K562 (cell line): Measurements from ENCODE around the gene KRTAP13-1. TPM values are rescaled to one million over a fixed set of nuclear protein-coding genes. Genes with fewer than 3 reads are reported as not detected.

Experiments used
- ATAC-seq: fragments of 200-7000 bp; cut with Tn5 transposase; 3 replicates; pipeline ENCODE4 v1.9.1; 2020; ENCODE audit warnings: moderate library complexity
- BruUV-seq: library from RNA; stranded (reverse); fragments of 400-500 nt; replicated peaks from 2 replicates; lab custom pipeline; 2021; lab: Mats Ljungman, UMichigan
- CTCF ChIA-PET: fragments of 300-600 bp; formaldehyde crosslinking; extraction: SDS; loops from one replicate; lab custom pipeline; 2021; ENCODE audit warnings: low intra/inter-chr PET ratio; lab: Yijun Ruan, JAX
- POLR2A ChIA-PET: fragments of 300-600, 350-650 bp; sonication (Branson Sonifier 250); formaldehyde crosslinking; extraction: SDS; loops from one replicate; lab custom pipeline; 2021; ENCODE audit warnings: antibody characterized with exemption, inconsistent platforms; lab: Yijun Ruan, JAX
- DNase-seq, 4 experiments: peaks; one replicate each; pipeline versions ENCODE4 v3.0.0 to v3.0.0-alpha.2; 2011 to 2018; ENCODE audit warnings: low spot score in 3 of 4, mixed read lengths in 3 of 4; ENCODE audit errors: extremely low read depth in 1 of 4
- FAIRE-seq: peaks from 2 replicates; lab custom pipeline; 2011; peaks lifted over from hg19 to GRCh38; lab: Jason Lieb, UNC
- H2AFZ ChIP-seq: 2 replicates; pipeline ENCODE4 v1.6.0; 2011; ENCODE audit warnings: low read depth, low read length, control low read depth, inconsistent platforms
- H3K27ac ChIP-seq: fragments of 200-600 bp; 3 replicates; pipeline ENCODE4 v1.8.0; 2011; ENCODE audit warnings: low read depth, mild to moderate bottlenecking, control low read depth, inconsistent platforms, low read length, moderate library complexity, mixed read lengths; ENCODE audit errors: extremely low read depth
- H3K27me3 ChIP-seq, 2 experiments: fragments of 300-600 bp in 1 of 2; 2 replicates in 1 of 2; 3 replicates in 1 of 2; pipeline versions ENCODE4 v1.6.0 to v1.8.0; 2011; ENCODE audit warnings: inconsistent platforms in 2 of 2, low read length in 2 of 2, mild to moderate bottlenecking in 1 of 2, mixed read lengths in 1 of 2, moderate library complexity in 1 of 2; ENCODE audit not compliant: control insufficient read depth in 2 of 2, insufficient read depth in 2 of 2
- H3K36me3 ChIP-seq: fragments of 300-600 bp; 3 replicates; pipeline ENCODE4 v1.8.0; 2011; ENCODE audit warnings: mild to moderate bottlenecking, low read length, inconsistent platforms; ENCODE audit not compliant: control insufficient read depth, insufficient read depth
- H3K4me1 ChIP-seq, 2 experiments: fragments of 200-600 bp in 1 of 2; replicated peaks in 1 of 2; 2 replicates in 1 of 2; 3 replicates in 1 of 2; pipeline versions ENCODE4 v1.5.1 to v1.8.0; 2011; ENCODE audit warnings: inconsistent platforms in 2 of 2, low read length in 2 of 2, mild to moderate bottlenecking in 1 of 2, mixed read lengths in 1 of 2, moderate library complexity in 1 of 2; ENCODE audit not compliant: control insufficient read depth in 2 of 2, insufficient read depth in 2 of 2
- H3K4me2 ChIP-seq: 2 replicates; pipeline ENCODE4 v1.6.1; 2011; ENCODE audit warnings: low read length, control low read depth, inconsistent platforms, mixed read lengths; ENCODE audit not compliant: insufficient read depth
- H3K4me3 ChIP-seq: fragments of 200-600 bp; sonication (generic), shearing (Covaris generic); 2 replicates; pipeline ENCODE4 v1.5.1; 2016; ENCODE audit warnings: control low read depth, inconsistent platforms
- H3K79me2 ChIP-seq: fragments of 200-600 bp; 3 replicates; pipeline ENCODE4 v1.8.0; 2011; ENCODE audit warnings: low read length, inconsistent platforms; ENCODE audit not compliant: control insufficient read depth, insufficient read depth
- H3K9ac ChIP-seq, 2 experiments: 2 replicates each; pipeline versions ENCODE4 v1.6.0 to v1.6.1; 2011; ENCODE audit warnings: low read depth in 2 of 2, low read length in 2 of 2, control low read depth in 1 of 2, inconsistent platforms in 1 of 2, mild to moderate bottlenecking in 1 of 2, mixed read lengths in 1 of 2; ENCODE audit not compliant: insufficient read depth in 1 of 2
- H3K9me1 ChIP-seq: one replicate; pipeline ENCODE4 v1.6.0; 2011; ENCODE audit warnings: inconsistent platforms, mild to moderate bottlenecking, low read length, moderate library complexity; ENCODE audit not compliant: control insufficient read depth, insufficient read depth
- H3K9me3 ChIP-seq: replicated peaks from 2 replicates; pipeline ENCODE4 v1.5.1; 2011; ENCODE audit warnings: low read depth, low read length, inconsistent platforms; ENCODE audit not compliant: control insufficient read depth, insufficient read depth
- H4K20me1 ChIP-seq: replicated peaks from 2 replicates; pipeline ENCODE4 v1.6.1; 2011; ENCODE audit warnings: low read length, inconsistent platforms, mixed read lengths; ENCODE audit not compliant: control insufficient read depth, insufficient read depth
- HOXB6 ChIP-seq: fragments of 250-450 bp; sonication (Bioruptor Pico); IDR thresholded peaks from 2 replicates; pipeline ENCODE4 v1.5.1; 2022; ENCODE audit warnings: mild to moderate bottlenecking, borderline replicate concordance
- MTA3 ChIP-seq: fragments of 450-650 bp; formaldehyde crosslinking; IDR thresholded peaks from 2 replicates; pipeline ENCODE4 v1.6.1; 2017; ENCODE audit warnings: mild to moderate bottlenecking, borderline replicate concordance
- MXI1 ChIP-seq: IDR thresholded peaks from 2 replicates; pipeline ENCODE4 v1.6.1; 2011; ENCODE audit warnings: low read depth, mild to moderate bottlenecking, improper control_type of control experiment, low read length
- PHTF2 ChIP-seq: fragments of 250-450 bp; sonication (Bioruptor Pico); IDR thresholded peaks from 2 replicates; pipeline ENCODE4 v1.5.0; 2021; ENCODE audit warnings: mild to moderate bottlenecking
- PYGO2 ChIP-seq: fragments of 450-650 bp; IDR thresholded peaks from 2 replicates; pipeline ENCODE4 v1.6.1; 2016; ENCODE audit warnings: mild to moderate bottlenecking, missing genetic modification characterization, moderate library complexity, missing compliant biosample characterization
- RBM14 ChIP-seq: fragments of 200-400 bp; formaldehyde crosslinking; IDR thresholded peaks from 2 replicates; pipeline ENCODE4 v1.6.1; 2018; ENCODE audit warnings: low read depth, mild to moderate bottlenecking, low read length, moderate library complexity, borderline replicate concordance; ENCODE audit not compliant: insufficient read depth
- SMAD2 ChIP-seq: fragments of 150-350 bp; IDR thresholded peaks from 2 replicates; pipeline ENCODE4 v1.6.1; 2014; ENCODE audit warnings: low read depth, mild to moderate bottlenecking, low read length
- SMARCB1 ChIP-seq: IDR thresholded peaks from 2 replicates; pipeline ENCODE4 v1.6.1; 2011; ENCODE audit warnings: improper control_type of control experiment, low read depth; ENCODE audit not compliant: insufficient read length
- TCF7L2 ChIP-seq: fragments of 150-350 bp; IDR thresholded peaks from 2 replicates; pipeline ENCODE4 v1.6.1; 2016; ENCODE audit warnings: low read depth, mild to moderate bottlenecking, low read length, moderate library complexity
- ZNF431 ChIP-seq: sonication (generic); formaldehyde crosslinking; IDR thresholded peaks from 2 replicates; pipeline ENCODE4 v1.8.0; 2022; ENCODE audit warnings: mild to moderate bottlenecking, missing genetic modification reagents
- ZNF445 ChIP-seq: fragments of 250-450 bp; sonication (Bioruptor Pico); IDR thresholded peaks from 2 replicates; pipeline ENCODE4 v1.4.0; 2020; ENCODE audit warnings: low read depth, mild to moderate bottlenecking, moderate library complexity
- ZNF668 ChIP-seq: fragments of 250-450 bp; sonication (Bioruptor Pico); IDR thresholded peaks from 2 replicates; pipeline ENCODE4 v1.8.0; 2022; ENCODE audit warnings: mild to moderate bottlenecking, inconsistent platforms
- WGBS: fragments of 100-300 bp; shearing (Covaris generic); methylation state at CpG from one replicate; pipeline ENCODE4 v1.1.6; 2016; ENCODE audit warnings: low coverage, mixed read lengths; ENCODE audit not compliant: insufficient coverage; ENCODE audit errors: missing lambda C conversion rate; 5-methylcytosine and 5-hydroxymethylcytosine counted together
- in situ Hi-C: fragments of 300-500 bp; cut with MboI; formaldehyde crosslinking; loops from 4 replicates; pipeline ENCODE4 v1.15.0; 2018; ENCODE audit warnings: inconsistent platforms, mixed read lengths
- intact Hi-C: fragments of 100-400 bp; cut with micrococcal nuclease; formaldehyde crosslinking; loops from 2 replicates; pipeline ENCODE4 v1.14.2; 2022
- polyA plus RNA-seq, 8 experiments: library from polyadenylated mRNA; depleted of rRNA in 4 of 8; stranded (reverse) in 5 of 8; unstranded in 3 of 8; fragments of >200 nt; fragmentation: Nextera tagmentation in 2 of 8; fragmentation: Illumina TruSeq in 1 of 8; extraction: Ambion mirVana in 2 of 8; extraction: Trizol in 1 of 8; gene quantifications; 2 replicates each; pipeline versions ENCODE4 v1.2.1 to v1.2.3, GENCODE V29; 2011 to 2014; ENCODE audit warnings: inconsistent platforms in 1 of 8, missing spikeins in 1 of 8
- total RNA-seq, 7 experiments: library from RNA; depleted of rRNA in 6 of 7; stranded (reverse); fragments of >200 nt in 6 of 7; fragmentation: Illumina TruSeq in 2 of 7; extraction: Trizol in 2 of 7; gene quantifications; 2 replicates each; pipeline versions ENCODE4 v1.2.1 to v1.2.3, GENCODE V29; 2011 to 2021; ENCODE audit warnings: low replicate concordance in 1 of 7
- TF ChIP-seq, protein P1 (sequence below): sonication (generic); formaldehyde crosslinking; IDR thresholded peaks from 2 replicates; pipeline ENCODE4 v1.8.0; 2022; ENCODE audit warnings: mild to moderate bottlenecking, missing genetic modification reagents, borderline replicate concordance
- TF ChIP-seq, protein P2 (sequence below): sonication (generic); formaldehyde crosslinking; IDR thresholded peaks from 2 replicates; pipeline ENCODE4 v1.8.0; 2022; ENCODE audit warnings: missing genetic modification reagents, mild to moderate bottlenecking, borderline replicate concordance
- TF ChIP-seq, protein P3 (sequence below): sonication (generic); formaldehyde crosslinking; IDR thresholded peaks from 2 replicates; pipeline ENCODE4 v1.8.0; 2022; ENCODE audit warnings: mild to moderate bottlenecking, missing genetic modification reagents
- TF ChIP-seq, protein P4 (sequence below): fragments of 450-650 bp; conservative IDR thresholded peaks from 2 replicates; pipeline ENCODE4 v1.6.1; 2016; ENCODE audit warnings: missing genetic modification characterization, low read depth, mild to moderate bottlenecking, missing compliant biosample characterization, moderate library complexity

Gene KRTAP13-1
- total and polyA plus RNA-seq, 9 of the 15 experiments (the other 6 are each of a cell fraction or from before 2014, with no cell fraction given): not detected

DNA sequence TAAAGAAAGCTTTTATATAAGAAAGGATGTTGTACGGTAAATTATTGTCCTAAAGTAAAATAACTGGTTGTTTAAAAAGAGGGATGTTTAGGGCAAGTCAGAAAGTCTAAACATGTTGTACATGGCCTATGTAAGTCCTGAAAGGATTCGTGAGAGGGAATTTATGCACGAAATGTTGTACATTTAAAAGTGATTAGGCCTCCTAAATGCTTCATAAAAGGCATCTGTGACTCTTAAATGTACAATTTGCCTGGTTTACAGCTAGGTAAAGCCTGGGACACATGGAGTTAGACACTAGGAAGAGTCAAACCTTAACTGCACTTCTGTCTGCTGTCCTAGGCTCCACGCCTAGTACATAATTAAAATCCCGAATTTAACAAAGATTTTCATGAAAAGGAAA lies 20.2 kb downstream of the KRTAP13-1 start (continued):
- TF ChIP-seq MXI1: no peak
- TF ChIP-seq TCF7L2: no peak
- TF ChIP-seq SMAD2: no peak
- TF ChIP-seq, protein P1, sequence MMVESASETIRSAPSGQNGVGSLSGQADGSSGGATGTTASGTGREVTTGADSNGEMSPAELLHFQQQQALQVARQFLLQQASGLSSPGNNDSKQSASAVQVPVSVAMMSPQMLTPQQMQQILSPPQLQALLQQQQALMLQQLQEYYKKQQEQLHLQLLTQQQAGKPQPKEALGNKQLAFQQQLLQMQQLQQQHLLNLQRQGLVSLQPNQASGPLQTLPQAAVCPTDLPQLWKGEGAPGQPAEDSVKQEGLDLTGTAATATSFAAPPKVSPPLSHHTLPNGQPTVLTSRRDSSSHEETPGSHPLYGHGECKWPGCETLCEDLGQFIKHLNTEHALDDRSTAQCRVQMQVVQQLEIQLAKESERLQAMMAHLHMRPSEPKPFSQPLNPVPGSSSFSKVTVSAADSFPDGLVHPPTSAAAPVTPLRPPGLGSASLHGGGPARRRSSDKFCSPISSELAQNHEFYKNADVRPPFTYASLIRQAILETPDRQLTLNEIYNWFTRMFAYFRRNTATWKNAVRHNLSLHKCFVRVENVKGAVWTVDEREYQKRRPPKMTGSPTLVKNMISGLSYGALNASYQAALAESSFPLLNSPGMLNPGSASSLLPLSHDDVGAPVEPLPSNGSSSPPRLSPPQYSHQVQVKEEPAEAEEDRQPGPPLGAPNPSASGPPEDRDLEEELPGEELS (CRISPR knock-in tag): no peak
- TF ChIP-seq ZNF668: no peak
- TF ChIP-seq, all 486 proteins: peak for 0

DNA sequence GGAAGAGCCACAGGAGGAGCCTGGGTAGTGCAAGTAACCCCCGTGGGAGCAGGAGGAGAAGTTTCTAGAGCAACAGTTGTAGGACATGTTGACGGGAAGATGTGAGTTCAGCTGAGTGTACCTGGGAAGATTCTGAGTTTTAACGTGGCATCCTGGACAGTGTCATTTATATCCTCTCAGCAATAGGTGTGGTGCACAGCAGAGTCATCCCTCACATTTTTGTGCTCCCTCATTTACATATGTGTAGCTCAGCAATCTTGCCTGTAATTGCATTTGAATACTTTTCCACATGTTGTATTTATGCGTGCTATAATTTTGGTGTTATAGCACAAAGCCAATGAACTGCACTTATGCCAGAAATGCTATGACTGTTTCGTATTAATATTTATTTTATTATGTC lies 30.0 kb downstream of the KRTAP13-1 start, which contains the start of gene KRTAP13-3:
KRTAP13-3 (minus strand) TSS at position 101 of the 400 bp plus-strand sequence; CDS start at position 87, 14 bp downstream.
- H3K27me3 ChIP-seq: no peaks in the 10 kb centered on the region
- no peak within 1 kb of the TSS for H3K4me3 ChIP-seq
- ChIA-PET POLR2A (no interaction called here), CTCF (no interaction called here)
- H3K9ac ChIP-seq: no peak within 1 kb of the TSS
- H3K9me3 ChIP-seq: no peaks in the 10 kb centered on the region
- no peak within 1 kb of the TSS for H2AFZ ChIP-seq
- intact Hi-C loops (no loop called here), in situ Hi-C loops (no loop called here)
- no peaks in the 10 kb centered on the region for H3K79me2 ChIP-seq
- no peak for FAIRE-seq
- no peak for DNase-seq
- no peak within 1 kb of the TSS for H3K4me2 ChIP-seq
- H3K4me1 ChIP-seq: no peaks in the 10 kb centered on the region
- no peaks in the 10 kb centered on the region for H3K9me1 ChIP-seq
- H3K36me3 ChIP-seq: no peaks in the 10 kb centered on the region
- TF ChIP-seq SMARCB1 (no peak), MTA3 (no peak), RBM14 (no peak), HOXB6 (CRISPR knock-in tag) (no peak), PYGO2 (tag) (no peak), ZNF431 (CRISPR knock-in tag) (no peak), PHTF2 (CRISPR knock-in tag) (no peak), ZNF445 (CRISPR knock-in tag) (no peak)
- TF ChIP-seq, protein P2, sequence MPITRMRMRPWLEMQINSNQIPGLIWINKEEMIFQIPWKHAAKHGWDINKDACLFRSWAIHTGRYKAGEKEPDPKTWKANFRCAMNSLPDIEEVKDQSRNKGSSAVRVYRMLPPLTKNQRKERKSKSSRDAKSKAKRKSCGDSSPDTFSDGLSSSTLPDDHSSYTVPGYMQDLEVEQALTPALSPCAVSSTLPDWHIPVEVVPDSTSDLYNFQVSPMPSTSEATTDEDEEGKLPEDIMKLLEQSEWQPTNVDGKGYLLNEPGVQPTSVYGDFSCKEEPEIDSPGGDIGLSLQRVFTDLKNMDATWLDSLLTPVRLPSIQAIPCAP: no peak
- TF ChIP-seq, protein P3, sequence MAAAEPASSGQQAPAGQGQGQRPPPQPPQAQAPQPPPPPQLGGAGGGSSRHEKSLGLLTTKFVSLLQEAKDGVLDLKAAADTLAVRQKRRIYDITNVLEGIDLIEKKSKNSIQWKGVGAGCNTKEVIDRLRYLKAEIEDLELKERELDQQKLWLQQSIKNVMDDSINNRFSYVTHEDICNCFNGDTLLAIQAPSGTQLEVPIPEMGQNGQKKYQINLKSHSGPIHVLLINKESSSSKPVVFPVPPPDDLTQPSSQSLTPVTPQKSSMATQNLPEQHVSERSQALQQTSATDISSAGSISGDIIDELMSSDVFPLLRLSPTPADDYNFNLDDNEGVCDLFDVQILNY: no peak
- TF ChIP-seq, protein P4, sequence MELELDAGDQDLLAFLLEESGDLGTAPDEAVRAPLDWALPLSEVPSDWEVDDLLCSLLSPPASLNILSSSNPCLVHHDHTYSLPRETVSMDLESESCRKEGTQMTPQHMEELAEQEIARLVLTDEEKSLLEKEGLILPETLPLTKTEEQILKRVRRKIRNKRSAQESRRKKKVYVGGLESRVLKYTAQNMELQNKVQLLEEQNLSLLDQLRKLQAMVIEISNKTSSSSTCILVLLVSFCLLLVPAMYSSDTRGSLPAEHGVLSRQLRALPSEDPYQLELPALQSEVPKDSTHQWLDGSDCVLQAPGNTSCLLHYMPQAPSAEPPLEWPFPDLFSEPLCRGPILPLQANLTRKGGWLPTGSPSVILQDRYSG (tag): no peak
- no peak within 1 kb of the TSS for H3K27ac ChIP-seq
- BruUV-seq: no TSS peak
- no peak for ATAC-seq
- 2% methylated on average over 5 of the region's 5 CpGs for WGBS
- H4K20me1 ChIP-seq: no peaks in the 10 kb centered on the region
